Hepatocyte (in vitro differentiated cells): Measurements from ENCODE around the gene EPHB1. TPM values are rescaled to one million over a fixed set of nuclear protein-coding genes. Genes with fewer than 3 reads are reported as not detected.

ENCODE experiments used
- DNase-seq: peaks from one replicate; pipeline ENCODE4 v3.0.0-alpha.2; 2016; ENCODE audit warnings: low spot score
- H2AFZ ChIP-seq: fragments of 200-600 bp; sonication (generic); 2 replicates; pipeline ENCODE4 v1.6.0; 2016; ENCODE audit warnings: antibody characterized with exemption, mild to moderate bottlenecking
- H3K27ac ChIP-seq: fragments of 200-600 bp; sonication (generic); 2 replicates; pipeline ENCODE4 v1.5.1; 2016; ENCODE audit warnings: mild to moderate bottlenecking
- H3K27me3 ChIP-seq: fragments of 200-600 bp; sonication (generic); 2 replicates; pipeline ENCODE4 v1.6.1; 2016
- H3K36me3 ChIP-seq: fragments of 200-600 bp; sonication (generic); replicated peaks from 2 replicates; pipeline ENCODE4 v1.5.1; 2016; ENCODE audit warnings: low read depth; ENCODE audit not compliant: insufficient read depth
- H3K4me1 ChIP-seq: fragments of 200-600 bp; sonication (generic); 2 replicates; pipeline ENCODE4 v1.5.1; 2016; ENCODE audit warnings: mild to moderate bottlenecking, moderate library complexity; ENCODE audit not compliant: insufficient read depth
- H3K4me2 ChIP-seq: fragments of 200-600 bp; sonication (generic); 2 replicates; pipeline ENCODE4 v1.6.0; 2016
- H3K4me3 ChIP-seq: fragments of 200-600 bp; sonication (generic); 2 replicates; pipeline ENCODE4 v1.5.1; 2016; ENCODE audit warnings: mild to moderate bottlenecking
- H3K79me2 ChIP-seq: fragments of 200-600 bp; sonication (generic); 2 replicates; pipeline ENCODE4 v1.6.0; 2017; ENCODE audit warnings: mild to moderate bottlenecking
- H3K9me2 ChIP-seq: fragments of 200-600 bp; sonication (generic); replicated peaks from 2 replicates; pipeline ENCODE4 v1.6.0; 2017; ENCODE audit warnings: mild to moderate bottlenecking; ENCODE audit not compliant: insufficient read depth
- H3K9me3 ChIP-seq: fragments of 200-600 bp; sonication (generic); 2 replicates; pipeline ENCODE4 v1.5.1; 2016; ENCODE audit warnings: low read depth, mild to moderate bottlenecking
- H4K20me1 ChIP-seq: fragments of 200-600 bp; sonication (generic); 2 replicates; pipeline ENCODE4 v1.6.0; 2016; ENCODE audit warnings: mild to moderate bottlenecking; ENCODE audit not compliant: insufficient read depth, poor library complexity, severe bottlenecking
- EZH2 ChIP-seq: fragments of 200-600 bp; sonication (generic); IDR thresholded peaks from 2 replicates; pipeline ENCODE4 v1.6.1; 2016; ENCODE audit warnings: antibody characterized with exemption, mild to moderate bottlenecking, borderline replicate concordance
- EZH2phosphoT487 ChIP-seq: fragments of 200-600 bp; sonication (generic); IDR thresholded peaks from one replicate; pipeline ENCODE4 v1.6.1; 2018; ENCODE audit warnings: antibody characterized with exemption, mild to moderate bottlenecking, low read depth, moderate library complexity; ENCODE audit not compliant: unreplicated experiment, severe bottlenecking
- WGBS: methylation state at CpG from one replicate; pipeline ENCODE4 v1.1.6; 2016; ENCODE audit warnings: low lambda C conversion rate; ENCODE audit errors: missing lambda C conversion rate; 5-methylcytosine and 5-hydroxymethylcytosine counted together
- polyA plus RNA-seq: library from polyadenylated mRNA; unstranded; fragments of >200 nt; fragmentation: Nextera tagmentation; extraction: Ambion mirVana; gene quantifications from 2 replicates; pipeline ENCODE4 v1.2.1, GENCODE V29; 2016
- total RNA-seq: library from RNA; depleted of rRNA; stranded (reverse); fragments of >200 nt; gene quantifications from 2 replicates; pipeline ENCODE4 v1.2.3, GENCODE V29; 2014
- TF ChIP-seq, protein P1 (sequence below): fragments of 200-600 bp; sonication (generic); IDR thresholded peaks from 2 replicates; pipeline ENCODE4 v1.5.1; 2016; ENCODE audit warnings: antibody characterized with exemption, mild to moderate bottlenecking; ENCODE audit not compliant: poor library complexity

The EPHB1 gene
- total and polyA plus RNA-seq, 2 experiments from 2014 or later: 3.3 to 5.6 TPM

DNA sequence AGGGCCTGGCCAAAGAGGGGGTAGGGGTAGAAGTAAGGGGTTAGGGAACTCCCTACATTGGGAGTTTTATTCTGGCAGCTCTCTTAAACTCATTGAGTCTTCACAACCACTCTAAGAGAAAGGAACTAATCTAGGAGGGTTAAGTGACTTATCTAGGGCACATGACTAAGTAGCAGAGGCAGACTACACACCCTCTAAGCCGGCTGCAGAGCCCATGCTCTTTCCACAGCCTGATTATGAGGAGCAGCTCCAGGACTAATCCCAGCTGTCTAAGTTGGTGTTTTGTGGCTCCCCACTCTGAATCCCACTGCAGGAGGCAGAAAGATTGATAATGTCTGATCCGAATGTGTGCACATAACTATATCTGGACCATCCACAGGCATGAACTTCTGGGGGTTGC lies 374.6 kb downstream of the EPHB1 start:
- no peaks in the 10 kb centered on the region for H3K4me1 ChIP-seq
- H3K9me2 ChIP-seq: no peaks in the 10 kb centered on the region
- no peaks in the 10 kb centered on the region for H3K79me2 ChIP-seq
- TF ChIP-seq EZH2: no peak
- TF ChIP-seq, protein P1, sequence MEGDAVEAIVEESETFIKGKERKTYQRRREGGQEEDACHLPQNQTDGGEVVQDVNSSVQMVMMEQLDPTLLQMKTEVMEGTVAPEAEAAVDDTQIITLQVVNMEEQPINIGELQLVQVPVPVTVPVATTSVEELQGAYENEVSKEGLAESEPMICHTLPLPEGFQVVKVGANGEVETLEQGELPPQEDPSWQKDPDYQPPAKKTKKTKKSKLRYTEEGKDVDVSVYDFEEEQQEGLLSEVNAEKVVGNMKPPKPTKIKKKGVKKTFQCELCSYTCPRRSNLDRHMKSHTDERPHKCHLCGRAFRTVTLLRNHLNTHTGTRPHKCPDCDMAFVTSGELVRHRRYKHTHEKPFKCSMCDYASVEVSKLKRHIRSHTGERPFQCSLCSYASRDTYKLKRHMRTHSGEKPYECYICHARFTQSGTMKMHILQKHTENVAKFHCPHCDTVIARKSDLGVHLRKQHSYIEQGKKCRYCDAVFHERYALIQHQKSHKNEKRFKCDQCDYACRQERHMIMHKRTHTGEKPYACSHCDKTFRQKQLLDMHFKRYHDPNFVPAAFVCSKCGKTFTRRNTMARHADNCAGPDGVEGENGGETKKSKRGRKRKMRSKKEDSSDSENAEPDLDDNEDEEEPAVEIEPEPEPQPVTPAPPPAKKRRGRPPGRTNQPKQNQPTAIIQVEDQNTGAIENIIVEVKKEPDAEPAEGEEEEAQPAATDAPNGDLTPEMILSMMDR: no peak
- no peak for TF ChIP-seq EZH2phosphoT487
- 57% methylated on average over 2 of the region's 2 CpGs for WGBS
- no peaks in the 10 kb centered on the region for H3K36me3 ChIP-seq
- no peak for DNase-seq
- H4K20me1 ChIP-seq: no peaks in the 10 kb centered on the region
- no peak overlapping the region for H3K4me2 ChIP-seq
- no peaks in the 10 kb centered on the region for H3K9me3 ChIP-seq
- no peak overlapping the region for H3K27ac ChIP-seq
- no peak overlapping the region for H2AFZ ChIP-seq
- no peak overlapping the region for H3K4me3 ChIP-seq
- no peaks in the 10 kb centered on the region for H3K27me3 ChIP-seq

DNA sequence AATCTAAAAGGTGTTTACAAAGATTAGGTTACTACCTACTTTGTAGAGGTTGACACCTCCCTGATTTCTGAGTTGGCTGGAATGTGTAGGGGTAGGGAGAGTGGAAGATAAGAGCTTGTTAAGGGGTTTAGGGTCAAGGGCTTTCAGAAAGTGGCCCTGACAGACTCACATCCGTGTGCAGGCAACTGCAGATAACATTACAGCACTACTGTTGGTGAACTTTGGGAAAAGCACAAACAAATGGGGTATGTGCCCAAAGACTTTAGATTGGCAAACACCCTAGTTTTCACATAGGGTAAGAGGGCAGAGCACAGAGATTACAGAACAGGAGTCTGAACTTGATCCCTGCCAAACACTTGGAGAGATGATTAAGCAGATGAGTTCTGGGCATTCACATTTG lies 375.7 kb downstream of the EPHB1 start:
- TF ChIP-seq, protein P1: no peak
- TF ChIP-seq EZH2: no peak
- TF ChIP-seq EZH2phosphoT487: no peak
- H3K9me2 ChIP-seq: no peaks in the 10 kb centered on the region
- no peak overlapping the region for H3K4me3 ChIP-seq
- H2AFZ ChIP-seq: no peak overlapping the region
- H4K20me1 ChIP-seq: no peaks in the 10 kb centered on the region
- no peaks in the 10 kb centered on the region for H3K27me3 ChIP-seq
- no peaks in the 10 kb centered on the region for H3K79me2 ChIP-seq
- H3K27ac ChIP-seq: no peak overlapping the region
- no peak for DNase-seq
- H3K36me3 ChIP-seq: no peaks in the 10 kb centered on the region
- no peaks in the 10 kb centered on the region for H3K4me1 ChIP-seq
- H3K9me3 ChIP-seq: no peaks in the 10 kb centered on the region
- H3K4me2 ChIP-seq: no peak overlapping the region
- WGBS: 29% methylated on average over 1 of the region's 1 CpG

DNA sequence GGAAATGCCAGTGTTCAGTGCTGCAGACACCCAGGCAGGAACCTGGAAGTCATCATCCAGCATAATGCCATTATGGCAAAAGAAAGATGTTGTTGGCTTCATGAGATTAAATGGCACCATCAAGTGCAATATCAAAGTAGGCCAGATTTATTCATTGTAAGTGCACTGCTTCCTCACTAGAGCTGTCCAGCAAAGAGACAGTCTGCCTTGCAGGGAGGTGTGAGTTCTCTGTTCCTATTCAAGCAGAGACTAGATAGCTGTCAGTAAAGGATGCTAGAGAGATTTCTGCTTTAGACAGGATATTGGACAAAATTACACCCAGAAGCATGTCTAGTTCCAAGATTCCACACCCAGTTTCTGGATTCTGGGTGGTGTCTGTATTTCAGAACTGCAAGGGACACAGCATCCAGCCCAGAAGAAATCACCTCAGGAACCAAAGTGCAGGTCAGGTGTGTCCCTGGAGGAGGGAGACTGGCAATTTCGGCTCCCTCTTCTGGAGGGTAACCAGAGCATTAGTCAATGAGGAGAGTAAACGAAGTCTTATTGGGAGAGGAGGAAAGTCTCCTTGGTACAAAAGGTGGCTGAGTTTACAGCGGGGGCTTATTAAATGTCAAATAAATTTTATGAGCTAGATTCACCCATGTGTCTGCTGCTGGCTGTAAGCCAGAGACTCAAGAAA lies 377.3 kb downstream of the EPHB1 start:
- H3K27me3 ChIP-seq: no peaks in the 10 kb centered on the region
- no peak overlapping the region for H2AFZ ChIP-seq
- H3K4me1 ChIP-seq: no peaks in the 10 kb centered on the region
- no peaks in the 10 kb centered on the region for H4K20me1 ChIP-seq
- H3K27ac ChIP-seq: no peak overlapping the region
- TF ChIP-seq EZH2 (no peak), EZH2phosphoT487 (no peak)
- TF ChIP-seq, protein P1: no peak
- H3K4me3 ChIP-seq: no peak overlapping the region
- H3K79me2 ChIP-seq: no peaks in the 10 kb centered on the region
- H3K36me3 ChIP-seq: no peaks in the 10 kb centered on the region
- DNase-seq: no peak
- no peaks in the 10 kb centered on the region for H3K9me3 ChIP-seq
- no peaks in the 10 kb centered on the region for H3K9me2 ChIP-seq
- no peak overlapping the region for H3K4me2 ChIP-seq
- WGBS: 73% methylated on average over 3 of the region's 3 CpGs
